HepG2 (cell line): Measurements from ENCODE around the gene ATP9B. TPM values are rescaled to one million over a fixed set of nuclear protein-coding genes. Genes with fewer than 3 reads are reported as not detected.

Experiments used
- ATAC-seq: fragments of 200-7000 bp; cut with Tn5 transposase; 3 replicates; pipeline ENCODE4 v1.9.1; 2020; ENCODE audit warnings: mild to moderate bottlenecking, moderate library complexity
- BruUV-seq: library from RNA; stranded (reverse); fragments of 400-500 nt; replicated peaks from 2 replicates; lab custom pipeline; 2021; lab: Mats Ljungman, UMichigan
- CTCF ChIA-PET: fragments of 300-600 bp; formaldehyde crosslinking; extraction: SDS; loops from one replicate; lab custom pipeline; 2021; ENCODE audit warnings: low total read pairs, inconsistent platforms, low intra/inter-chr PET ratio; lab: Yijun Ruan, JAX
- POLR2A ChIA-PET: fragments of 350-600 bp; sonication (Branson Sonifier 250); formaldehyde crosslinking; loops from one replicate; lab custom pipeline; 2020; ENCODE audit warnings: antibody characterized with exemption, inconsistent platforms; lab: Yijun Ruan, JAX
- DNase-seq: peaks from one replicate; pipeline ENCODE4 v3.0.0-alpha.2; 2015; ENCODE audit warnings: low spot score
- FAIRE-seq: peaks from 3 replicates; lab custom pipeline; 2011; peaks lifted over from hg19 to GRCh38; lab: Jason Lieb, UNC
- H2AFZ ChIP-seq: one replicate; pipeline ENCODE4 v1.6.1; 2011; ENCODE audit warnings: low read length, inconsistent platforms
- H3K27ac ChIP-seq: fragments of 300-600 bp; 3 replicates; pipeline ENCODE4 v1.8.0; 2011; ENCODE audit warnings: mixed run types, mild to moderate bottlenecking, mixed read lengths, low read length, inconsistent platforms; ENCODE audit not compliant: insufficient read depth; ENCODE audit errors: extremely low read length
- H3K27me3 ChIP-seq, 2 experiments: fragments of 200-600 bp in 1 of 2; 2 replicates in 1 of 2; 3 replicates in 1 of 2; pipeline versions ENCODE4 v1.6.0 to v1.8.0; 2011; ENCODE audit warnings: low read length in 2 of 2, mild to moderate bottlenecking in 2 of 2, moderate library complexity in 2 of 2, inconsistent platforms in 1 of 2; ENCODE audit not compliant: insufficient read depth in 2 of 2, control insufficient read depth in 1 of 2
- H3K36me3 ChIP-seq, 2 experiments: fragments of 200-600 bp in 1 of 2; replicated peaks in 1 of 2; 2 replicates in 1 of 2; 3 replicates in 1 of 2; pipeline versions ENCODE4 v1.5.1 to v1.8.0; 2011; ENCODE audit warnings: low read length in 2 of 2, inconsistent platforms in 1 of 2; ENCODE audit not compliant: insufficient read depth in 2 of 2, control insufficient read depth in 1 of 2
- H3K4me1 ChIP-seq: 2 replicates; pipeline ENCODE4 v1.5.1; 2012; ENCODE audit warnings: low read length, inconsistent platforms; ENCODE audit not compliant: insufficient read depth
- H3K4me2 ChIP-seq: 2 replicates; pipeline ENCODE4 v1.6.0; 2011; ENCODE audit warnings: low read depth, low read length, inconsistent platforms
- H3K4me3 ChIP-seq, 3 experiments: fragments of 200-600 bp in 1 of 3; sonication (generic), shearing (Covaris generic) in 1 of 3; replicated peaks in 1 of 3; 2 replicates each; pipeline ENCODE4 v1.5.1; 2011 to 2016; ENCODE audit warnings: low read length in 3 of 3, inconsistent platforms in 2 of 3, low read depth in 2 of 3, mild to moderate bottlenecking in 2 of 3, control low read depth in 1 of 3, mixed read lengths in 1 of 3; ENCODE audit not compliant: insufficient read depth in 1 of 3
- H3K79me2 ChIP-seq: one replicate; pipeline ENCODE4 v1.6.1; 2011; ENCODE audit warnings: low read length, inconsistent platforms; ENCODE audit not compliant: insufficient read depth
- H3K9ac ChIP-seq: 2 replicates; pipeline ENCODE4 v1.6.0; 2011; ENCODE audit warnings: mild to moderate bottlenecking, low read depth, low read length, inconsistent platforms; ENCODE audit not compliant: insufficient read depth
- H3K9me3 ChIP-seq: 2 replicates; pipeline ENCODE4 v1.5.1; 2012; ENCODE audit warnings: mild to moderate bottlenecking, low read length
- H4K20me1 ChIP-seq: 2 replicates; pipeline ENCODE4 v1.6.0; 2011; ENCODE audit warnings: inconsistent platforms, mild to moderate bottlenecking, low read length, moderate library complexity; ENCODE audit not compliant: insufficient read depth
- EZH2 ChIP-seq: conservative IDR thresholded peaks from 2 replicates; pipeline ENCODE4 v1.6.1; 2012; ENCODE audit warnings: mild to moderate bottlenecking, low read depth, low read length, moderate library complexity
- FOXA1 ChIP-seq, 2 experiments: fragments of 450-650 bp in 1 of 2; sonication (generic) in 1 of 2; formaldehyde crosslinking in 1 of 2; IDR thresholded peaks; 2 replicates each; pipeline versions ENCODE4 v1.4.0 to v1.6.1; 2016 to 2020; ENCODE audit warnings: missing genetic modification reagents in 1 of 2
- GABPA ChIP-seq, 2 experiments: IDR thresholded peaks; 2 replicates each; pipeline ENCODE4 v1.6.1; 2011 to 2016; ENCODE audit warnings: low read depth in 2 of 2, low read length in 1 of 2, missing biosample characterization in 1 of 2, missing genetic modification characterization in 1 of 2
- MTF2 ChIP-seq: sonication (generic); formaldehyde crosslinking; IDR thresholded peaks from 2 replicates; pipeline ENCODE4 v1.5.0; 2020; ENCODE audit warnings: missing genetic modification reagents, borderline replicate concordance
- ZNF598 ChIP-seq: sonication (generic); formaldehyde crosslinking; IDR thresholded peaks from 2 replicates; pipeline ENCODE4 v1.5.1; 2020; ENCODE audit warnings: mild to moderate bottlenecking, missing genetic modification reagents, borderline replicate concordance
- ZNF777 ChIP-seq: sonication (generic); formaldehyde crosslinking; IDR thresholded peaks from 2 replicates; pipeline ENCODE4 v1.4.0; 2020; ENCODE audit warnings: missing genetic modification reagents
- WGBS: methylation state at CpG from one replicate; pipeline ENCODE4 v1.1.6; 2017; ENCODE audit warnings: low lambda C conversion rate; 5-methylcytosine and 5-hydroxymethylcytosine counted together
- in situ Hi-C: cut with HindIII; loops from 2 replicates; pipeline ENCODE4 v1.10.0; 2017; ENCODE audit warnings: low pct_unique_long_range_greater_than_20kb; ENCODE audit not compliant: extremely low pct_ligation_motif_present
- intact Hi-C: fragments of 100-400 bp; cut with micrococcal nuclease; formaldehyde crosslinking; loops from one replicate; pipeline ENCODE4 v1.10.0; 2022; ENCODE audit not compliant: unreplicated experiment
- polyA plus RNA-seq, 8 experiments: library from polyadenylated mRNA; depleted of rRNA in 3 of 8; stranded (reverse) in 7 of 8; unstranded in 1 of 8; fragments of >200 nt; fragmentation: Illumina TruSeq in 4 of 8; extraction: Trizol in 4 of 8; gene quantifications; 2 replicates each; pipeline versions ENCODE4 v1.2.1 to v1.2.3, GENCODE V29; 2011 to 2016; ENCODE audit warnings: low read depth in 4 of 8, missing spikeins in 1 of 8, mixed read lengths in 1 of 8; ENCODE audit not compliant: insufficient read depth in 1 of 8
- total RNA-seq, 5 experiments: library from RNA; depleted of rRNA; stranded (reverse); fragments of >200 nt; fragmentation: Illumina TruSeq; extraction: Trizol; gene quantifications; 2 replicates each; pipeline ENCODE4 v1.2.3, GENCODE V29; 2016; ENCODE audit warnings: low read depth in 1 of 5
- TF ChIP-seq, protein P1 (sequence below): fragments of 450-650 bp; IDR thresholded peaks from 2 replicates; pipeline ENCODE4 v1.6.1; 2016
- TF ChIP-seq, protein P2 (sequence below): sonication (generic); formaldehyde crosslinking; IDR thresholded peaks from 2 replicates; pipeline ENCODE4 v1.5.1; 2020; ENCODE audit warnings: mild to moderate bottlenecking, missing genetic modification reagents, moderate library complexity
- TF ChIP-seq, protein P3 (sequence below): sonication (generic); formaldehyde crosslinking; IDR thresholded peaks from 2 replicates; pipeline ENCODE4 v1.5.0; 2020; ENCODE audit warnings: missing genetic modification reagents, mild to moderate bottlenecking, borderline replicate concordance

Gene ATP9B
- total and polyA plus RNA-seq, 2 of the 13 experiments (the other 11 are each of a cell fraction or from before 2014, with no cell fraction given): 10.8 to 11.3 TPM

DNA sequence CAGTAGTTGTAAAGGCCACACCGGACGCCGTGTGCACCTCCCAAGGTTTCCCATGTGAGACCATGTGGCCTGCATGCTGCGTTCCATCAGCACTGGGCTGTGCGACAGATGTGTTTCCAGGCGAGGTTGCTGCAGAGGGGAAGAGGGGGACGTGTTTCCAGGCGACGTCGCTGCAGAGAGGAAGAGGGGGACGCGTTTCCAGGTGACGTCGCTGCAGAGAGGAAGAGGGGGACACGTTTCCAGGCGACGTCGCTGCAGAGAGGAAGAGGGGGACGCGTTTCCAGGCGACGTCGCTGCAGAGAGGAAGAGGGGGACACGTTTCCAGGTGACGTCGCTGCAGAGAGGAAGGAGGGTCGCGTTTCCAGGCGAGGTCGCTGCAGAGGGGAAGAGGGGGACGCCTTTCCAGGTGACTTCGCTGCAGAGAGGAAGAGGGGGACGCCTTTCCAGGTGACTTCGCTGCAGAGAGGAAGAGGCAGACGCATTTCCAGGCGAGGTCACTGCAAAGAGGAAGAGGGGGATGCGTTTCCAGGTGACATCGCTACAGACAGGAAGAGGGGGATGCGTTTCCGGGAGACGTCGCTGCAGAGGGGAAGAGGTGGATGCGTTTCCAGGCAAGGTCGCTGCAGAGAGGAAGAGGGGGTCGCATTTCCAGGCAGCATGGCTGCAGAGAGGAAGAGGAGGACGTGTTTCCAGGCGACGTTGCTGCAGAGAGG, 351.0 kb downstream of the ATP9B start:
- peaks cover 22 to 74% of the 10 kb centered on the region in 2 experiments; a peak in 4 of 5 replicates for H3K27me3 ChIP-seq
- TF ChIP-seq GABPA (IDR thresholded peaks at IDR 0.05; ENCODE audit: low read depth, low read length): peak; percentile 41
- TF ChIP-seq GABPA (CRISPR knock-in tag; IDR thresholded peaks at IDR 0.05; ENCODE audit: low read depth): no peak
- no peak for TF ChIP-seq ZNF598 (CRISPR knock-in tag)
- H3K79me2 ChIP-seq: no peaks in the 10 kb centered on the region
- WGBS: 39% methylated on average over 48 of the region's 48 CpGs
- H3K4me1 ChIP-seq: no peaks in the 10 kb centered on the region
- CTCF ChIA-PET: no interaction called here
- no peaks in the 10 kb centered on the region for H3K9me3 ChIP-seq
- no peak overlapping the region for H3K4me3 ChIP-seq
- FAIRE-seq: no peak
- no peak for DNase-seq
- BruUV-seq: no TSS peak
- in situ Hi-C loops: no loop called here
- no peak for ATAC-seq
- POLR2A ChIA-PET: no interaction called here
- 0 out of 2 replicates have a peak, but pooled peaks cover 2% of the 10 kb centered on the region for H4K20me1 ChIP-seq
- intact Hi-C loops: no loop called here
- H3K36me3 ChIP-seq: no peaks in the 10 kb centered on the region
- no peak overlapping the region for H2AFZ ChIP-seq
- H3K27ac ChIP-seq: no peak overlapping the region
- no peak overlapping the region for H3K4me2 ChIP-seq
- H3K9ac ChIP-seq: no peak overlapping the region

DNA sequence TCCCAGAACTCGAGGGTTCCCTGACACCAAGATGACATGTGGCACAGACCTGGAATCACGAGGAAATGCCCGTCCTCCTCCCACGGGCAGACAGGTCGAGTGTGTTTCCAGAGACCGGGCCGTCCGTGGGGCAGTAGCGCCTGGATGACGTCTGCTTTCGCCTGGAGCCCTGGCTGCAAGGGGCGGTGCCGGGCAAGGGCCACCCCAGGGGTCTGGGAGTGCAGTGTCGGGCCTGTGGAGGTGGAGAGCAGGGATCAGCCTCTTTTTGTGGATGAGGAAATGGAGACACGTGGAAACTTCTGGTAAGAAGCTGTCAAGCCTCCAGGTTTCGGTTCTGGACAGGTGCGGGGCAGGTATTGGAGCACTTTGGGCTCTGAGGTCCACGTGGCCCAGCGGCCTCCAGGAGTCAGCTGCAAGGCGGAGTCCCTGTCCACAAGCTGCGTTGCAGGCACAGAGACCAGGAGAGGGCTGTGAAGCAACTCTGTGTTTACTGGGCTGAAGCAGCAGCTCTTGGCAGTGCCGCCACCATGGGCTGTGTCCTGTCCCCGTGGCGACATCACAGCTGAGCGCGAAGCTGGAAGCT, 352.2 kb downstream of the ATP9B start:
- no peak overlapping the region for H3K4me3 ChIP-seq
- intact Hi-C loops (no loop called here), in situ Hi-C loops (no loop called here)
- no peak overlapping the region for H2AFZ ChIP-seq
- no peak overlapping the region for H3K27ac ChIP-seq
- no peaks in the 10 kb centered on the region for H3K9me3 ChIP-seq
- peaks cover 22 to 75% of the 10 kb centered on the region in 2 experiments; a peak in 4 of 5 replicates for H3K27me3 ChIP-seq
- no TSS peak for BruUV-seq
- 0 out of 2 replicates have a peak, but pooled peaks cover 2% of the 10 kb centered on the region for H4K20me1 ChIP-seq
- DNase-seq (no peak), ATAC-seq (peak; percentile 38), FAIRE-seq (no peak)
- TF ChIP-seq FOXA1 (IDR thresholded peaks at IDR 0.05) (no peak), FOXA1 (CRISPR knock-in tag; IDR thresholded peaks at IDR 0.05) (0 out of 2 replicates have a peak, but pooled peaks have one; percentile 28), MTF2 (CRISPR knock-in tag) (0 out of 2 replicates have a peak, but pooled peaks have one; percentile 12), EZH2 (0 out of 2 replicates have a peak, but pooled peaks have one; percentile 3), ZNF777 (CRISPR knock-in tag) (no peak)
- TF ChIP-seq, protein P1, sequence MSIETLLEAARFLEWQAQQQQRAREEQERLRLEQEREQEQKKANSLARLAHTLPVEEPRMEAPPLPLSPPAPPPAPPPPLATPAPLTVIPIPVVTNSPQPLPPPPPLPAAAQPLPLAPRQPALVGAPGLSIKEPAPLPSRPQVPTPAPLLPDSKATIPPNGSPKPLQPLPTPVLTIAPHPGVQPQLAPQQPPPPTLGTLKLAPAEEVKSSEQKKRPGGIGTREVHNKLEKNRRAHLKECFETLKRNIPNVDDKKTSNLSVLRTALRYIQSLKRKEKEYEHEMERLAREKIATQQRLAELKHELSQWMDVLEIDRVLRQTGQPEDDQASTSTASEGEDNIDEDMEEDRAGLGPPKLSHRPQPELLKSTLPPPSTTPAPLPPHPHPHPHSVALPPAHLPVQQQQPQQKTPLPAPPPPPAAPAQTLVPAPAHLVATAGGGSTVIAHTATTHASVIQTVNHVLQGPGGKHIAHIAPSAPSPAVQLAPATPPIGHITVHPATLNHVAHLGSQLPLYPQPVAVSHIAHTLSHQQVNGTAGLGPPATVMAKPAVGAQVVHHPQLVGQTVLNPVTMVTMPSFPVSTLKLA: peak; percentile 77
- TF ChIP-seq, protein P2, sequence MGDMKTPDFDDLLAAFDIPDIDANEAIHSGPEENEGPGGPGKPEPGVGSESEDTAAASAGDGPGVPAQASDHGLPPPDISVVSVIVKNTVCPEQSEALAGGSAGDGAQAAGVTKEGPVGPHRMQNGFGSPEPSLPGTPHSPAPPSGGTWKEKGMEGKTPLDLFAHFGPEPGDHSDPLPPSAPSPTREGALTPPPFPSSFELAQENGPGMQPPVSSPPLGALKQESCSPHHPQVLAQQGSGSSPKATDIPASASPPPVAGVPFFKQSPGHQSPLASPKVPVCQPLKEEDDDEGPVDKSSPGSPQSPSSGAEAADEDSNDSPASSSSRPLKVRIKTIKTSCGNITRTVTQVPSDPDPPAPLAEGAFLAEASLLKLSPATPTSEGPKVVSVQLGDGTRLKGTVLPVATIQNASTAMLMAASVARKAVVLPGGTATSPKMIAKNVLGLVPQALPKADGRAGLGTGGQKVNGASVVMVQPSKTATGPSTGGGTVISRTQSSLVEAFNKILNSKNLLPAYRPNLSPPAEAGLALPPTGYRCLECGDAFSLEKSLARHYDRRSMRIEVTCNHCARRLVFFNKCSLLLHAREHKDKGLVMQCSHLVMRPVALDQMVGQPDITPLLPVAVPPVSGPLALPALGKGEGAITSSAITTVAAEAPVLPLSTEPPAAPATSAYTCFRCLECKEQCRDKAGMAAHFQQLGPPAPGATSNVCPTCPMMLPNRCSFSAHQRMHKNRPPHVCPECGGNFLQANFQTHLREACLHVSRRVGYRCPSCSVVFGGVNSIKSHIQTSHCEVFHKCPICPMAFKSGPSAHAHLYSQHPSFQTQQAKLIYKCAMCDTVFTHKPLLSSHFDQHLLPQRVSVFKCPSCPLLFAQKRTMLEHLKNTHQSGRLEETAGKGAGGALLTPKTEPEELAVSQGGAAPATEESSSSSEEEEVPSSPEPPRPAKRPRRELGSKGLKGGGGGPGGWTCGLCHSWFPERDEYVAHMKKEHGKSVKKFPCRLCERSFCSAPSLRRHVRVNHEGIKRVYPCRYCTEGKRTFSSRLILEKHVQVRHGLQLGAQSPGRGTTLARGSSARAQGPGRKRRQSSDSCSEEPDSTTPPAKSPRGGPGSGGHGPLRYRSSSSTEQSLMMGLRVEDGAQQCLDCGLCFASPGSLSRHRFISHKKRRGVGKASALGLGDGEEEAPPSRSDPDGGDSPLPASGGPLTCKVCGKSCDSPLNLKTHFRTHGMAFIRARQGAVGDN (CRISPR knock-in tag): peak; percentile 12; the same call in 1 of the 2 replicates
- TF ChIP-seq, protein P3, sequence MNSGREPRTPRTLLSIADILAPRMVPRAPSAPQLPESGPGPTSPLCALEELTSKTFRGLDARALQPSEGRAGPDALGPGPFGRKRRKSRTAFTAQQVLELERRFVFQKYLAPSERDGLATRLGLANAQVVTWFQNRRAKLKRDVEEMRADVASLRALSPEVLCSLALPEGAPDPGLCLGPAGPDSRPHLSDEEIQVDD (CRISPR knock-in tag): no peak
- 4% methylated on average over 5 of the region's 26 CpGs for WGBS
- ChIA-PET POLR2A (no interaction called here), CTCF (no interaction called here)
- no peak overlapping the region for H3K4me2 ChIP-seq
- no peak overlapping the region for H3K9ac ChIP-seq
- no peaks in the 10 kb centered on the region for H3K79me2 ChIP-seq
- H3K4me1 ChIP-seq: no peaks in the 10 kb centered on the region
- no peaks in the 10 kb centered on the region for H3K36me3 ChIP-seq
